Common myeloid progenitor, CD34-positive (primary cell): ENCODE measurements around the gene NSUN7.

Source experiments
- CTCF ChIA-PET: fragments of 350-600 bp; sonication (Branson Sonifier 250); formaldehyde crosslinking; loops from one replicate; lab custom pipeline; 2021; ENCODE audit warnings: antibody characterized with exemption; lab: Charles Lee
- POLR2A ChIA-PET: fragments of 350-600 bp; sonication (Branson Sonifier 250); formaldehyde crosslinking; loops from one replicate; lab custom pipeline; 2021; ENCODE audit warnings: antibody characterized with exemption; lab: Charles Lee
- DNase-seq, 3 donors: peaks; one replicate each; pipeline versions ENCODE4 v3.0.0 to v3.0.0-alpha.2; 2013
- H3K27ac ChIP-seq, 2 experiments: 1 replicate in 1 of 2; 2 replicates in 1 of 2; pipeline ENCODE4 v1.7.0; 2013; ENCODE audit warnings: inconsistent platforms in 2 of 2, low read length in 2 of 2, mild to moderate bottlenecking in 2 of 2, low read depth in 1 of 2, moderate library complexity in 1 of 2; ENCODE audit not compliant: severe bottlenecking in 2 of 2, insufficient read depth in 1 of 2, poor library complexity in 1 of 2
- H3K27me3 ChIP-seq, 5 experiments: replicated peaks in 2 of 5; 1 replicate in 3 of 5; 2 replicates in 2 of 5; pipeline versions ENCODE4 v1.6.1 to v1.7.0; 2013; ENCODE audit warnings: low read length in 4 of 5, mild to moderate bottlenecking in 2 of 5, moderate library complexity in 2 of 5, inconsistent platforms in 1 of 5; ENCODE audit not compliant: insufficient read depth in 5 of 5, control insufficient read depth in 4 of 5
- H3K36me3 ChIP-seq, 4 experiments: 1 replicate in 2 of 4; 2 replicates in 2 of 4; pipeline versions ENCODE4 v1.6.1 to v1.7.0; 2013; ENCODE audit warnings: low read length in 3 of 4, control low read depth in 1 of 4, mild to moderate bottlenecking in 1 of 4; ENCODE audit not compliant: control insufficient read depth in 4 of 4, insufficient read depth in 4 of 4
- H3K4me1 ChIP-seq, 4 experiments: 1 replicate in 3 of 4; 2 replicates in 1 of 4; pipeline versions ENCODE4 v1.6.1 to v1.7.1; 2013; ENCODE audit warnings: low read length in 3 of 4, mild to moderate bottlenecking in 3 of 4, control low read depth in 1 of 4, inconsistent platforms in 1 of 4, moderate library complexity in 1 of 4; ENCODE audit not compliant: control insufficient read depth in 4 of 4, insufficient read depth in 4 of 4; ENCODE audit errors: control extremely low read depth in 1 of 4
- H3K4me3 ChIP-seq, 7 experiments: 1 replicate in 4 of 7; 2 replicates in 3 of 7; pipeline versions ENCODE4 v1.5.1 to v1.7.0; 2013; ENCODE audit warnings: mild to moderate bottlenecking in 7 of 7, low read length in 6 of 7, moderate library complexity in 6 of 7, inconsistent platforms in 2 of 7, low read depth in 2 of 7, control low read depth in 1 of 7; ENCODE audit not compliant: insufficient read depth in 4 of 7, control insufficient read depth in 1 of 7; ENCODE audit errors: extremely low read depth in 1 of 7
- H3K9me3 ChIP-seq, 5 experiments: 1 replicate in 4 of 5; 2 replicates in 1 of 5; pipeline versions ENCODE4 v1.6.1 to v1.7.1; 2013; ENCODE audit warnings: low read length in 4 of 5, mild to moderate bottlenecking in 2 of 5, inconsistent platforms in 1 of 5, low read depth in 1 of 5, moderate library complexity in 1 of 5; ENCODE audit not compliant: control insufficient read depth in 4 of 5, insufficient read depth in 2 of 5; ENCODE audit errors: control extremely low read depth in 1 of 5
- WGBS: methylation state at CpG from one replicate; pipeline ENCODE4 v1.1.5; 2013; ENCODE audit not compliant: insufficient coverage; 5-methylcytosine and 5-hydroxymethylcytosine counted together

NSUN7 gene

GRCh38 chr4:40782876-40783275 is 33.1 kb downstream of the NSUN7 start:
- Histone ChIP-seq H3K27me3 (no peaks in the 10 kb centered on the region), H3K27ac (no peak overlapping the region), H3K9me3 (peaks cover 0 to 19% (median 2%) of the 10 kb centered on the region in 5 experiments), H3K4me3 (no peak overlapping the region), H3K4me1 (no peaks in the 10 kb centered on the region), H3K36me3 (peaks cover 0 to 13% (median 2%) of the 10 kb centered on the region in 4 experiments)
- ChIA-PET CTCF (no interaction called here), POLR2A (interaction anchor here (0.5 kb wide), 1 partner anchor 12 kb away, joined by 4 read pairs; no protein-coding TSS in a partner anchor)
- no peak for DNase-seq
- WGBS, result 100% methylated on average over 1 of the region's 2 CpGs

- DNase-seq, result no peak
- Histone ChIP-seq H3K9me3 (peaks cover 0 to 8% (median 0%) of the 10 kb centered on the region in 5 experiments), H3K27me3 (no peaks in the 10 kb centered on the region), H3K27ac (no peak overlapping the region), H3K36me3 (peaks cover 0 to 4% (median 0%) of the 10 kb centered on the region in 4 experiments), H3K4me3 (no peak overlapping the region), H3K4me1 (peaks cover 0 to 11% (median 7%) of the 10 kb centered on the region in 4 experiments)
- ChIA-PET POLR2A (no interaction called here), CTCF (no interaction called here)
- 95% methylated on average over 11 of the region's 12 CpGs for WGBS
Observed at GRCh38 chr4:40785727-40786126, 36.0 kb downstream of the NSUN7 start.

DNA sequence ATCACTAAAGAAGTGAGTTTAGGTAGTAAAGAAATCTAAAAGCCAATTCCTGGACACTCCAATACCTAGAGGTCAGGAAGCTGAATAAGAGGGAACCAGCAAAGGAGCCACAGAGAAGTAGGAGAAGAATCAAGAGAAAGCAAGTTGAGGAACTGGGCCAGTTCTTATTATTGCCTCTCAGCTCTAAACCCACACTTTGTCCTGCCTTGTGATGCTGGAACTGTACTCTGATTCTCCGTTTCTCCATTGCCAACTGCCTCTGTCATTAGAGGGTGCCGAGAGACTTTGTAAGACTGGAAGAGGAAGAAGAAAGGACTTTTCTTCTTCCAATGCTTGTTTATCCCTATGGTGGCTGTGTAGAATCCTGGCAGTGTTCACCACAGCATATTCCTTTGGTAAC is 38.6 kb downstream of the NSUN7 start:
- Histone ChIP-seq H3K4me1 (peaks cover 0 to 11% (median 7%) of the 10 kb centered on the region in 4 experiments), H3K27ac (no peak overlapping the region), H3K36me3 (no peaks in the 10 kb centered on the region), H3K9me3 (peaks cover 0 to 8% (median 0%) of the 10 kb centered on the region in 5 experiments), H3K4me3 (no peak overlapping the region), H3K27me3 (no peaks in the 10 kb centered on the region)
- no peak for DNase-seq
- WGBS, result no CpG with 5 or more reads among the region's 2 CpGs
- ChIA-PET POLR2A (no interaction called here), CTCF (interaction anchor here (0.6 kb wide), 1 partner anchor 43 kb away, joined by 3 read pairs; no protein-coding TSS in a partner anchor)

- H3K9me3 ChIP-seq, result peaks cover 0 to 4% (median 0%) of the 10 kb centered on the region in 5 experiments
- no peaks in the 10 kb centered on the region for H3K36me3 ChIP-seq
- H3K4me1 ChIP-seq, result peaks cover 0 to 11% (median 7%) of the 10 kb centered on the region in 4 experiments
- ChIA-PET CTCF (interaction anchor here (0.6 kb wide), 1 partner anchor 44 kb away, joined by 3 read pairs; no protein-coding TSS in a partner anchor), POLR2A (no interaction called here)
- no peak overlapping the region for H3K27ac ChIP-seq
- H3K4me3 ChIP-seq, result no peak overlapping the region
- no peaks in the 10 kb centered on the region for H3K27me3 ChIP-seq
- WGBS, result no CpG with 5 or more reads among the region's 1 CpG
- peak in 2 of 3 donors; percentile 20 to 21 for DNase-seq
Observed at GRCh38 chr4:40789031-40789430, 39.3 kb downstream of the NSUN7 start.

DNA sequence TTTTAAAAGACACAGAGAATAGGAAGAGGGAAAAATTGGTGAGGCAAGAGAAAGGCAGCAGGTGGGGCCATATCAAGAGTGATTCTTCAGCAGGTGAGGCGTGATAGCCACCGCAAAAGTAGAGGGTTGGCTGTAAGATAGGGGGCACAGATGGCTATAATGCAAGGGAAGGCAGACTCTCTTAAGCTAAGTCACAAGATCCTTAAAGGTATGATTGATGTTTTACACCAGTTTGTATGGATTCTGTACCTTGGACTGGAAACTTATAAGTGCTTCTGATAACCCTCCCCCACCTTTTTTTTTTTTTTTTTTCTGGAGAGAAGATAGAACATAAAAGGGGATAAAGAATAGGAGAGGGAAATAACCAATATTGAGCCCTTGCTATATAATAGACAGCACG is 40.0 kb downstream of the NSUN7 start:
- Histone ChIP-seq H3K4me1 (peaks cover 0 to 11% (median 7%) of the 10 kb centered on the region in 4 experiments), H3K4me3 (no peak overlapping the region), H3K36me3 (no peaks in the 10 kb centered on the region), H3K27ac (no peak overlapping the region), H3K9me3 (no peaks in the 10 kb centered on the region), H3K27me3 (no peaks in the 10 kb centered on the region)
- ChIA-PET CTCF (no interaction called here), POLR2A (interaction anchor here (0.6 kb wide), 1 partner anchor 734 kb away, joined by 5 read pairs; no protein-coding TSS in a partner anchor)
- DNase-seq, result no peak
- 100% methylated on average over 2 of the region's 3 CpGs for WGBS

DNA sequence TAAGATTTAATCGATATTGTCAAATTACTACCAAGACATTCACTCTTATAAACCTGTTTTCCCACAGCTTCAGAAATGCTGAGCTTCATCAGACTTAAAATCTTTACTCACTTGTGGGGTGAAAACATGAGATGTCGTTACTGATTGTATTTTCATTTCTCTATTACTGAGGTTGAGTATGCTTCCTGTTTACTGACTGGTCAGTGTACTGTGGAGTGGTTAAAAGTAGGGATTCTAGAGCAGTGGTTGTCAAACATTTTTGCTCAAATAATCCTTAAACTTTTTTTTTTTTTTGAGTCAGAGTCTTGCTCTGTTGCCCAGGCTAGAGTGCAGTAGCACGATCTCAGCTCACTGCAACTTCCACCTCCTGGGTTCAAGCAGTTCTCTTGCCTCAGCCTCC is 50.3 kb downstream of the NSUN7 start:
- no peak for DNase-seq
- no peak overlapping the region for H3K4me3 ChIP-seq
- ChIA-PET POLR2A (no interaction called here), CTCF (interaction anchor here (0.6 to 1.1 kb wide), 2 partner anchors 27 to 83 kb away, joined by 3 read pairs; no protein-coding TSS in a partner anchor)
- H3K27ac ChIP-seq, result no peak overlapping the region
- H3K36me3 ChIP-seq, result no peaks in the 10 kb centered on the region
- no peaks in the 10 kb centered on the region for H3K9me3 ChIP-seq
- no peaks in the 10 kb centered on the region for H3K4me1 ChIP-seq
- no CpG with 5 or more reads among the region's 3 CpGs for WGBS
- H3K27me3 ChIP-seq, result no peaks in the 10 kb centered on the region

- CTCF ChIA-PET, result no interaction called here
- 96% methylated on average over 2 of the region's 2 CpGs for WGBS
- no peak for DNase-seq
- peaks cover 0 to 3% (median 0%) of the 10 kb centered on the region in 4 experiments for H3K36me3 ChIP-seq
- no peaks in the 10 kb centered on the region for H3K9me3 ChIP-seq
- no peaks in the 10 kb centered on the region for H3K4me1 ChIP-seq
- H3K27ac ChIP-seq, result no peak overlapping the region
- no peak overlapping the region for H3K4me3 ChIP-seq
- POLR2A ChIA-PET, result interaction anchor here (0.6 kb wide), 1 partner anchor 282 kb away, joined by 3 read pairs; no protein-coding TSS in a partner anchor
- H3K27me3 ChIP-seq, result no peaks in the 10 kb centered on the region
Observed at GRCh38 chr4:40804598-40804997, 54.8 kb downstream of the NSUN7 start.
